ENCODE results near the gene SLX9. TPM values are rescaled to one million over a fixed set of nuclear protein-coding genes. Genes with fewer than 3 reads are reported as not detected.

SLX9 gene
- polyA plus RNA-seq, 1 donor (not counting 4 experiments of a cell fraction or from before 2014, with no cell fraction given), result 21.8 TPM

GRCh38 chr21:44971672-44971995, 31.8 kb downstream of the SLX9 start:
- H3K36me3 ChIP-seq (ENCODE audit: control insufficient read depth in 2 of 2, extremely low read depth in 1 of 2, insufficient read depth in 2 of 2, low read length in 2 of 2), result peaks cover 14 to 19% of the 10 kb centered on the region in 2 experiments
- FAIRE-seq, result no peak
- H3K27me3 ChIP-seq (ENCODE audit: control insufficient read depth, extremely low read depth, insufficient read depth, low read length), result no peaks in the 10 kb centered on the region
- dilution Hi-C loops (cut with MboI; ENCODE audit: extremely low pct_ligation_motif_present, low sequenced_read_pairs), result no loop called here
- no peak for TF ChIP-seq EZH2 (IDR thresholded peaks at IDR 0.05; ENCODE audit: low read length)
- no peak for TF ChIP-seq CTCF (optimal IDR thresholded peaks at IDR 0.05 in 1 of 3, IDR thresholded peaks at IDR 0.05 in 1 of 3, conservative IDR thresholded peaks at IDR 0.05 in 1 of 3; ENCODE audit: extremely low read depth in 1 of 3, insufficient read depth in 2 of 3, low read length in 3 of 3)
- no peaks in the 10 kb centered on the region for H3K9me1 ChIP-seq (ENCODE audit: control insufficient read depth, extremely low read depth, insufficient read depth, low read length)
- H3K27ac ChIP-seq (ENCODE audit: control insufficient read depth, insufficient read depth, low read length), result no peak overlapping the region
- H3K4me1 ChIP-seq (ENCODE audit: control insufficient read depth, extremely low read depth, insufficient read depth, low read length), result peaks cover 3% of the 10 kb centered on the region
- H3K9me3 ChIP-seq (ENCODE audit: control insufficient read depth, low read depth, low read length), result no peaks in the 10 kb centered on the region
- H3K4me3 ChIP-seq (ENCODE audit: control insufficient read depth in 2 of 3, extremely low read depth in 1 of 3, insufficient read depth in 2 of 3, low read depth in 1 of 3, low read length in 3 of 3), result no peak overlapping the region
- DNase-seq (ENCODE audit: low read depth, low spot score), result no peak
- H3K9ac ChIP-seq (ENCODE audit: control insufficient read depth, extremely low read depth, insufficient read depth, low read length), result no peak overlapping the region
- H3K79me2 ChIP-seq (ENCODE audit: control insufficient read depth, insufficient read depth, low read length), result no peaks in the 10 kb centered on the region
- H4K20me1 ChIP-seq (ENCODE audit: control insufficient read depth, extremely low read depth, insufficient read depth, low read length), result no peaks in the 10 kb centered on the region
- no peak overlapping the region for H2AFZ ChIP-seq (ENCODE audit: control insufficient read depth, low read length)
- no peak overlapping the region for H3K4me2 ChIP-seq (ENCODE audit: control insufficient read depth, extremely low read depth, insufficient read depth, low read depth, low read length)

- no peak overlapping the region for H2AFZ ChIP-seq (ENCODE audit: control insufficient read depth, low read length)
- FAIRE-seq, result no peak
These were observed 32.5 kb downstream of the SLX9 start for GRCh38 chr21:44972301-44972814.

More at GRCh38 chr21:44972301-44972814, 32.5 kb downstream of the SLX9 start:
- no peak for DNase-seq (ENCODE audit: low read depth, low spot score)
- Histone ChIP-seq H3K79me2 (ENCODE audit: control insufficient read depth, insufficient read depth, low read length) (no peaks in the 10 kb centered on the region), H3K4me2 (ENCODE audit: control insufficient read depth, extremely low read depth, insufficient read depth, low read depth, low read length) (no peak overlapping the region), H3K27ac (ENCODE audit: control insufficient read depth, insufficient read depth, low read length) (no peak overlapping the region), H3K4me3 (ENCODE audit: control insufficient read depth in 2 of 3, extremely low read depth in 1 of 3, insufficient read depth in 2 of 3, low read depth in 1 of 3, low read length in 3 of 3) (no peak overlapping the region), H3K9me3 (ENCODE audit: control insufficient read depth, low read depth, low read length) (no peaks in the 10 kb centered on the region), H4K20me1 (ENCODE audit: control insufficient read depth, extremely low read depth, insufficient read depth, low read length) (no peaks in the 10 kb centered on the region), H3K36me3 (ENCODE audit: control insufficient read depth in 2 of 2, extremely low read depth in 1 of 2, insufficient read depth in 2 of 2, low read length in 2 of 2) (peaks cover 9 to 20% of the 10 kb centered on the region in 2 experiments), H3K27me3 (ENCODE audit: control insufficient read depth, extremely low read depth, insufficient read depth, low read length) (no peaks in the 10 kb centered on the region), H3K9ac (ENCODE audit: control insufficient read depth, extremely low read depth, insufficient read depth, low read length) (no peak overlapping the region), H3K4me1 (ENCODE audit: control insufficient read depth, extremely low read depth, insufficient read depth, low read length) (no peaks in the 10 kb centered on the region), H3K9me1 (ENCODE audit: control insufficient read depth, extremely low read depth, insufficient read depth, low read length) (no peaks in the 10 kb centered on the region)
- dilution Hi-C loops (cut with MboI; ENCODE audit: extremely low pct_ligation_motif_present, low sequenced_read_pairs), result no loop called here
- TF ChIP-seq CTCF (optimal IDR thresholded peaks at IDR 0.05 in 1 of 3, IDR thresholded peaks at IDR 0.05 in 1 of 3, conservative IDR thresholded peaks at IDR 0.05 in 1 of 3; ENCODE audit: extremely low read depth in 1 of 3, insufficient read depth in 2 of 3, low read length in 3 of 3) (peak in 1 of 3 experiments; percentile 12), EZH2 (IDR thresholded peaks at IDR 0.05; ENCODE audit: low read length) (no peak)

All from keratinocyte (primary cell).